ENCODE measurements around the gene CUX1. TPM values are rescaled to one million over a fixed set of nuclear protein-coding genes. Genes with fewer than 3 reads are reported as not detected.

Gene CUX1
- total RNA-seq, result 10 to 100 TPM; 35.1 to 54.4 (median 41.1) TPM

GRCh38 chr7:101817471-101818286 is at the start of gene CUX1:
TSS of gene CUX1 (plus strand) at chr7:101817626. CDS start at chr7:101817640, 14 bp downstream.
- peaks cover 0 to 7% of the 10 kb centered on the region in 2 donors for H3K27me3 ChIP-seq
- peak within 1 kb of the TSS in 1 of 2 donors; percentile 19 for H3K27ac ChIP-seq
- peak within 1 kb of the TSS; percentile 70 to 93 (median 87) for H3K4me3 ChIP-seq
- no peak for DNase-seq (ENCODE audit: low spot score in 2 of 2)
- no peak for TF ChIP-seq POLR2A (IDR thresholded peaks at IDR 0.05)
- no peak for TF ChIP-seq POLR2AphosphoS5 (IDR thresholded peaks at IDR 0.05)
- H3K36me3 ChIP-seq, result no peaks in the 10 kb centered on the region
- no peaks in the 10 kb centered on the region for H3K9me3 ChIP-seq
- H3K4me1 ChIP-seq, result no peaks in the 10 kb centered on the region
- intact Hi-C loops (cut with DNase I; ENCODE audit: low total_unique reads), result no loop called here

GRCh38 chr7:101768280-101768679 is 49.1 kb upstream of the CUX1 start:
- H3K36me3 ChIP-seq, result no peaks in the 10 kb centered on the region
- no peaks in the 10 kb centered on the region for H3K4me1 ChIP-seq
- H3K27me3 ChIP-seq, result peaks cover 0 to 9% of the 10 kb centered on the region in 2 donors
- no peak overlapping the region for H3K27ac ChIP-seq
- DNase-seq (ENCODE audit: low spot score in 2 of 2), result no peak
- H3K9me3 ChIP-seq, result no peaks in the 10 kb centered on the region
- TF ChIP-seq POLR2A (IDR thresholded peaks at IDR 0.05) (no peak), POLR2AphosphoS5 (IDR thresholded peaks at IDR 0.05) (no peak), CTCF (IDR thresholded peaks at IDR 0.05) (no peak)
- H3K4me3 ChIP-seq, result no peak overlapping the region
- intact Hi-C loops (cut with DNase I; ENCODE audit: low total_unique reads), result no loop called here

- no peak overlapping the region for H3K4me3 ChIP-seq
- intact Hi-C loops (cut with DNase I; ENCODE audit: low total_unique reads), result no loop called here
- TF ChIP-seq CTCF (IDR thresholded peaks at IDR 0.05), result no peak
- no peak for TF ChIP-seq POLR2AphosphoS5 (IDR thresholded peaks at IDR 0.05)
- no peak for TF ChIP-seq POLR2A (IDR thresholded peaks at IDR 0.05)
- peaks cover 0 to 16% of the 10 kb centered on the region in 2 donors for H3K27me3 ChIP-seq
- H3K9me3 ChIP-seq, result no peaks in the 10 kb centered on the region
- no peaks in the 10 kb centered on the region for H3K36me3 ChIP-seq
- H3K4me1 ChIP-seq, result no peaks in the 10 kb centered on the region
- DNase-seq (ENCODE audit: low spot score in 2 of 2), result no peak
- H3K27ac ChIP-seq, result no peak overlapping the region
Observed at GRCh38 chr7:101770466-101770865, 47.0 kb upstream of the CUX1 start.

- Histone ChIP-seq H3K4me3 (no peak overlapping the region), H3K36me3 (no peaks in the 10 kb centered on the region), H3K27ac (no peak overlapping the region), H3K4me1 (no peaks in the 10 kb centered on the region), H3K27me3 (peaks cover 0 to 22% of the 10 kb centered on the region in 2 donors), H3K9me3 (no peaks in the 10 kb centered on the region)
- no peak for DNase-seq (ENCODE audit: low spot score in 2 of 2)
- TF ChIP-seq POLR2A (IDR thresholded peaks at IDR 0.05), result no peak
- no peak for TF ChIP-seq POLR2AphosphoS5 (IDR thresholded peaks at IDR 0.05)
- no peak for TF ChIP-seq CTCF (IDR thresholded peaks at IDR 0.05)
- intact Hi-C loops (cut with DNase I; ENCODE audit: low total_unique reads), result no loop called here
Observed at GRCh38 chr7:101772508-101773211, 44.8 kb upstream of the CUX1 start.

GRCh38 chr7:101775181-101775580 is 42.2 kb upstream of the CUX1 start:
- DNase-seq (ENCODE audit: low spot score in 2 of 2), result no peak
- Histone ChIP-seq H3K9me3 (no peaks in the 10 kb centered on the region), H3K4me3 (no peak overlapping the region), H3K27ac (no peak overlapping the region), H3K36me3 (no peaks in the 10 kb centered on the region), H3K27me3 (peaks cover 0 to 22% of the 10 kb centered on the region in 2 donors), H3K4me1 (no peaks in the 10 kb centered on the region)
- intact Hi-C loops (cut with DNase I; ENCODE audit: low total_unique reads), result no loop called here
- TF ChIP-seq CTCF (IDR thresholded peaks at IDR 0.05) (no peak), POLR2AphosphoS5 (IDR thresholded peaks at IDR 0.05) (no peak), POLR2A (IDR thresholded peaks at IDR 0.05) (no peak)

Data from breast epithelium (tissue), 4 donors.